ENCODE results near the gene DSG4.

The DSG4 gene

GRCh38 chr18:31354990-31355389 lies 21.6 kb upstream of the DSG4 start:
- H2BK12ac ChIP-seq (ENCODE audit: low read length in 2 of 2) = no peak overlapping the region
- 91% methylated on average over 8 of the region's 8 CpGs for WGBS
- no peak overlapping the region for H3K4me3 ChIP-seq (ENCODE audit: insufficient read depth in 1 of 2, low read depth in 1 of 2, low read length in 2 of 2)
- H4K8ac ChIP-seq (ENCODE audit: low read length) = no peak overlapping the region
- no peak overlapping the region for H2BK120ac ChIP-seq (ENCODE audit: low read depth, low read length)
- no peaks in the 10 kb centered on the region for H3K27me3 ChIP-seq (ENCODE audit: control insufficient read depth in 1 of 2, insufficient read depth in 1 of 2, low read length in 2 of 2)
- no peak overlapping the region for H3K18ac ChIP-seq (ENCODE audit: low read depth in 1 of 2, low read length in 2 of 2)
- no peak overlapping the region for H2AK5ac ChIP-seq (ENCODE audit: low read length, severe bottlenecking)
- H2AFZ ChIP-seq (ENCODE audit: low read depth, low read length) = no peak overlapping the region
- H3K4me2 ChIP-seq (ENCODE audit: low read length, poor library complexity, severe bottlenecking) = no peak overlapping the region
- H3K36me3 ChIP-seq (ENCODE audit: control insufficient read depth in 1 of 2, insufficient read depth in 2 of 2, low read depth in 1 of 2, low read length in 2 of 2) = no peaks in the 10 kb centered on the region
- H3K9ac ChIP-seq (ENCODE audit: low read length) = no peak overlapping the region
- H3K9me3 ChIP-seq (ENCODE audit: control insufficient read depth, low read length) = peaks cover 10% of the 10 kb centered on the region
- no peak overlapping the region for H2BK5ac ChIP-seq (ENCODE audit: low read depth, low read length, poor library complexity, severe bottlenecking)
- H2BK15ac ChIP-seq (ENCODE audit: low read depth, poor library complexity, severe bottlenecking) = no peak overlapping the region
- H4K91ac ChIP-seq (ENCODE audit: low read length) = no peak overlapping the region
- no peak overlapping the region for H3K4ac ChIP-seq (ENCODE audit: low read depth in 1 of 2, low read length in 2 of 2)
- H3K4me1 ChIP-seq (ENCODE audit: control insufficient read depth, insufficient read depth, low read depth, low read length) = no peaks in the 10 kb centered on the region
- H3K14ac ChIP-seq (ENCODE audit: low read length in 2 of 2) = no peak overlapping the region
- no peak overlapping the region for H3K23ac ChIP-seq (ENCODE audit: low read length in 2 of 2)
- H3K79me1 ChIP-seq (replicated peaks; ENCODE audit: low read length, poor library complexity, severe bottlenecking) = no peaks in the 10 kb centered on the region
- DNase-seq = no peak
- H3K27ac ChIP-seq (ENCODE audit: low read length, poor library complexity, severe bottlenecking) = no peak overlapping the region

DNA sequence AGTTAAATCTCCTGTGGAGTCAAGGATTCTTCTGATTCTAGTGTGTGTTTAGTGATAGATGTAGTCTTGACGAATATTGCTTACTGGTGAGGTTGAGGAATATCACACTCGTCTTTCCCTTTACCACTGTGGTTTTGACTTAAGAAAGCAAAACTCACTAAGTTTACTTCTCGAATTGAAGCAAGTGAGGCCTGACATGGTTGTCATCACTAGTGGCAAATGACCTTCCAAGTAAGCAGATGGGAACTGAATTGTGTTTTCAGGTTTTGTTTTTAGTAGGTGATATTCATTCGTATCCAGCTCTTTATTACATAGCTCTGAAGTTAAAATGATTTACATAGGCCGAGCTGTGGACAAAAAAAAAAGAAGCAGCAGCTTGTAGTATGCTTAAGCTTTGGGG lies 20.6 kb upstream of the DSG4 start:
- 100% methylated on average over 5 of the region's 5 CpGs for WGBS
- Histone ChIP-seq H3K18ac (ENCODE audit: low read depth in 1 of 2, low read length in 2 of 2) (no peak overlapping the region), H3K4me2 (ENCODE audit: low read length, poor library complexity, severe bottlenecking) (no peak overlapping the region), H2BK120ac (ENCODE audit: low read depth, low read length) (no peak overlapping the region), H4K8ac (ENCODE audit: low read length) (no peak overlapping the region), H2BK12ac (ENCODE audit: low read length in 2 of 2) (no peak overlapping the region), H3K9ac (ENCODE audit: low read length) (no peak overlapping the region), H2AFZ (ENCODE audit: low read depth, low read length) (no peak overlapping the region), H3K23ac (ENCODE audit: low read length in 2 of 2) (no peak overlapping the region), H3K14ac (ENCODE audit: low read length in 2 of 2) (no peak overlapping the region), H2BK15ac (ENCODE audit: low read depth, poor library complexity, severe bottlenecking) (no peak overlapping the region), H3K27me3 (ENCODE audit: control insufficient read depth in 1 of 2, insufficient read depth in 1 of 2, low read length in 2 of 2) (no peaks in the 10 kb centered on the region), H3K9me3 (ENCODE audit: control insufficient read depth, low read length) (peaks cover 12% of the 10 kb centered on the region), H3K79me1 (replicated peaks; ENCODE audit: low read length, poor library complexity, severe bottlenecking) (no peaks in the 10 kb centered on the region), H3K4ac (ENCODE audit: low read depth in 1 of 2, low read length in 2 of 2) (no peak overlapping the region), H4K91ac (ENCODE audit: low read length) (no peak overlapping the region), H2AK5ac (ENCODE audit: low read length, severe bottlenecking) (no peak overlapping the region), H3K4me1 (ENCODE audit: control insufficient read depth, insufficient read depth, low read depth, low read length) (no peaks in the 10 kb centered on the region), H2BK5ac (ENCODE audit: low read depth, low read length, poor library complexity, severe bottlenecking) (no peak overlapping the region), H3K27ac (ENCODE audit: low read length, poor library complexity, severe bottlenecking) (no peak overlapping the region), H3K36me3 (ENCODE audit: control insufficient read depth in 1 of 2, insufficient read depth in 2 of 2, low read depth in 1 of 2, low read length in 2 of 2) (no peaks in the 10 kb centered on the region), H3K4me3 (ENCODE audit: insufficient read depth in 1 of 2, low read depth in 1 of 2, low read length in 2 of 2) (no peak overlapping the region)
- no peak for DNase-seq

DNA sequence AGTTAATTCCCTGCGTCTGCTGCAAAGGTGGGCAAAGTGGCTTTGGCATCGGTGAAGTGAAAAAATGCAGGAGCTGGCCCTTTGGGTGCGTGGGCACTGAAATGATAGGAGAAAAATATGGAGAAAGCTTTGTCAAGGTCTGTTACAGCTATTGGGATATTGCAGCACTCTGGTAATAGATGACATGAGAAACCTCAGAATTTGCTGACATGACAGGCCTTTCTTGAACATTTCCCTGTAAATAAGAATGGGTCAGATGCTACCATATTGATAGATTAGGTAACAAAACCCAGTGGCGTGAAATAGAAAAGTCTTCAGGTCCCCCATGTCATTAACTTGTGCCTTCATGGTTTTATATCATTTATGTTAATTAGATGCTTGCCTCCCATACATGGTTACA lies 12.4 kb upstream of the DSG4 start:
- Histone ChIP-seq H2BK15ac (ENCODE audit: low read depth, poor library complexity, severe bottlenecking) (no peak overlapping the region), H3K14ac (ENCODE audit: low read length in 2 of 2) (no peak overlapping the region), H3K4ac (ENCODE audit: low read depth in 1 of 2, low read length in 2 of 2) (no peak overlapping the region), H3K23ac (ENCODE audit: low read length in 2 of 2) (no peak overlapping the region), H4K91ac (ENCODE audit: low read length) (no peak overlapping the region), H3K4me3 (ENCODE audit: insufficient read depth in 1 of 2, low read depth in 1 of 2, low read length in 2 of 2) (no peak overlapping the region), H4K8ac (ENCODE audit: low read length) (no peak overlapping the region), H3K9me3 (ENCODE audit: control insufficient read depth, low read length) (peaks cover 13% of the 10 kb centered on the region), H2BK120ac (ENCODE audit: low read depth, low read length) (no peak overlapping the region), H2BK5ac (ENCODE audit: low read depth, low read length, poor library complexity, severe bottlenecking) (no peak overlapping the region), H3K9ac (ENCODE audit: low read length) (no peak overlapping the region), H3K27ac (ENCODE audit: low read length, poor library complexity, severe bottlenecking) (no peak overlapping the region), H2AK5ac (ENCODE audit: low read length, severe bottlenecking) (no peak overlapping the region), H3K27me3 (ENCODE audit: control insufficient read depth in 1 of 2, insufficient read depth in 1 of 2, low read length in 2 of 2) (no peaks in the 10 kb centered on the region), H2BK12ac (ENCODE audit: low read length in 2 of 2) (no peak overlapping the region), H3K79me1 (replicated peaks; ENCODE audit: low read length, poor library complexity, severe bottlenecking) (no peaks in the 10 kb centered on the region), H3K18ac (ENCODE audit: low read depth in 1 of 2, low read length in 2 of 2) (no peak overlapping the region), H3K4me1 (ENCODE audit: control insufficient read depth, insufficient read depth, low read depth, low read length) (no peaks in the 10 kb centered on the region), H3K36me3 (ENCODE audit: control insufficient read depth in 1 of 2, insufficient read depth in 2 of 2, low read depth in 1 of 2, low read length in 2 of 2) (no peaks in the 10 kb centered on the region), H2AFZ (ENCODE audit: low read depth, low read length) (no peak overlapping the region), H3K4me2 (ENCODE audit: low read length, poor library complexity, severe bottlenecking) (no peak overlapping the region)
- WGBS = 96% methylated on average over 3 of the region's 4 CpGs
- no peak for DNase-seq

DNA sequence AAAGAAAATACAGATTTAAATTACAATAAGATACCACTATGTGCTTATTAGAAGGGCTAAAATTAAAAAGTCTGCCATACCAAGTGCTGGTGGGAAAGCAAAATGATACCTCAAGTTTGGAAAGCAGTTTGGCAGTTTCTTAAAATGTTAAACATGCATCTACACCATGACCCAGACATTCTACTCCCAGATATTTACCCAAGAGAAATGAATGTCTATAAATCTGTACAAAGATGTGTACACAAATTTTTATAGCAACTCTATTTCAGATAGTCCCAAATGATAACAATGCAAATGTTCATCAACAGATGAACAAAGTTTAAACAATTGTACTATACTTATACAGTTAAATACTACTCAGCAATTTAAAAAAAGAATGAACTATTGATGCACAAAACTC lies 7.1 kb upstream of the DSG4 start:
- H3K18ac ChIP-seq (ENCODE audit: low read depth in 1 of 2, low read length in 2 of 2) = no peak overlapping the region
- H3K36me3 ChIP-seq (ENCODE audit: control insufficient read depth in 1 of 2, insufficient read depth in 2 of 2, low read depth in 1 of 2, low read length in 2 of 2) = no peaks in the 10 kb centered on the region
- no peak overlapping the region for H3K4me3 ChIP-seq (ENCODE audit: insufficient read depth in 1 of 2, low read depth in 1 of 2, low read length in 2 of 2)
- H3K14ac ChIP-seq (ENCODE audit: low read length in 2 of 2) = no peak overlapping the region
- H4K91ac ChIP-seq (ENCODE audit: low read length) = no peak overlapping the region
- no peak overlapping the region for H2BK12ac ChIP-seq (ENCODE audit: low read length in 2 of 2)
- no peaks in the 10 kb centered on the region for H3K79me1 ChIP-seq (replicated peaks; ENCODE audit: low read length, poor library complexity, severe bottlenecking)
- H4K8ac ChIP-seq (ENCODE audit: low read length) = no peak overlapping the region
- H3K4me2 ChIP-seq (ENCODE audit: low read length, poor library complexity, severe bottlenecking) = no peak overlapping the region
- H3K4ac ChIP-seq (ENCODE audit: low read depth in 1 of 2, low read length in 2 of 2) = no peak overlapping the region
- no peak overlapping the region for H2AFZ ChIP-seq (ENCODE audit: low read depth, low read length)
- H3K9ac ChIP-seq (ENCODE audit: low read length) = no peak overlapping the region
- no peak overlapping the region for H2BK15ac ChIP-seq (ENCODE audit: low read depth, poor library complexity, severe bottlenecking)
- H3K9me3 ChIP-seq (ENCODE audit: control insufficient read depth, low read length) = peaks cover 5% of the 10 kb centered on the region
- no peak overlapping the region for H2BK5ac ChIP-seq (ENCODE audit: low read depth, low read length, poor library complexity, severe bottlenecking)
- no peak for DNase-seq
- H2BK120ac ChIP-seq (ENCODE audit: low read depth, low read length) = no peak overlapping the region
- no peak overlapping the region for H3K27ac ChIP-seq (ENCODE audit: low read length, poor library complexity, severe bottlenecking)
- H3K23ac ChIP-seq (ENCODE audit: low read length in 2 of 2) = no peak overlapping the region
- H3K27me3 ChIP-seq (ENCODE audit: control insufficient read depth in 1 of 2, insufficient read depth in 1 of 2, low read length in 2 of 2) = no peaks in the 10 kb centered on the region
- no peak overlapping the region for H2AK5ac ChIP-seq (ENCODE audit: low read length, severe bottlenecking)
- H3K4me1 ChIP-seq (ENCODE audit: control insufficient read depth, insufficient read depth, low read depth, low read length) = no peaks in the 10 kb centered on the region
